Liver (tissue), 9 donors: Measurements from ENCODE around the gene LAYN. TPM values are rescaled to one million over a fixed set of nuclear protein-coding genes. Genes with fewer than 3 reads are reported as not detected.

Source experiments
- DNase-seq: peaks from one replicate; pipeline ENCODE4 v3.0.0-alpha.2; 2017; ENCODE audit warnings: low spot score
- H3K27ac ChIP-seq, 2 donors: one replicate each; pipeline ENCODE4 v1.7.0; 2013; ENCODE audit warnings: inconsistent platforms in 2 of 2, low read length in 2 of 2, control low read depth in 1 of 2, low read depth in 1 of 2, mild to moderate bottlenecking in 1 of 2
- H3K27me3 ChIP-seq, 4 donors: one replicate each; pipeline versions ENCODE4 v1.6.1 to v1.7.0; 2013; ENCODE audit warnings: low read length in 3 of 4, inconsistent platforms in 1 of 4, mild to moderate bottlenecking in 1 of 4, moderate library complexity in 1 of 4; ENCODE audit not compliant: control insufficient read depth in 4 of 4, insufficient read depth in 4 of 4
- H3K36me3 ChIP-seq, 4 donors: one replicate each; pipeline versions ENCODE4 v1.6.1 to v1.7.0; 2013; ENCODE audit warnings: low read length in 3 of 4, mild to moderate bottlenecking in 3 of 4, low read depth in 1 of 4, moderate library complexity in 1 of 4; ENCODE audit not compliant: control insufficient read depth in 4 of 4, insufficient read depth in 3 of 4
- H3K4me1 ChIP-seq, 4 donors: one replicate each; pipeline versions ENCODE4 v1.6.1 to v1.7.0; 2013; ENCODE audit warnings: low read length in 3 of 4, mild to moderate bottlenecking in 3 of 4, moderate library complexity in 1 of 4; ENCODE audit not compliant: control insufficient read depth in 4 of 4, insufficient read depth in 4 of 4
- H3K4me3 ChIP-seq, 3 donors: one replicate each; pipeline versions ENCODE4 v1.6.1 to v1.7.0; 2013; ENCODE audit warnings: low read length in 3 of 3, control low read depth in 1 of 3, low read depth in 1 of 3, mild to moderate bottlenecking in 1 of 3
- H3K9ac ChIP-seq, 2 donors: one replicate each; pipeline ENCODE4 v1.7.0; 2013; ENCODE audit warnings: low read length in 2 of 2, mild to moderate bottlenecking in 2 of 2, moderate library complexity in 2 of 2, control low read depth in 1 of 2, low read depth in 1 of 2
- H3K9me3 ChIP-seq, 4 donors: one replicate each; pipeline versions ENCODE4 v1.6.1 to v1.7.0; 2013; ENCODE audit warnings: low read length in 3 of 4; ENCODE audit not compliant: control insufficient read depth in 4 of 4
- ATF3 ChIP-seq: IDR thresholded peaks from 2 replicates; pipeline ENCODE4 v1.6.1; 2016; ENCODE audit warnings: antibody characterized with exemption
- CTCF ChIP-seq: fragments of 150-350 bp; IDR thresholded peaks from 2 replicates; pipeline ENCODE4 v1.5.1; 2017; ENCODE audit warnings: improper control_type of control experiment, low read depth, low read length; ENCODE audit not compliant: missing input control
- EGR1 ChIP-seq, 2 donors: IDR thresholded peaks; 2 replicates each; pipeline ENCODE4 v1.6.1; 2016 to 2018; ENCODE audit warnings: antibody characterized with exemption in 2 of 2, low read depth in 2 of 2
- FOXA1 ChIP-seq: IDR thresholded peaks from 2 replicates; pipeline ENCODE4 v1.6.1; 2016; ENCODE audit warnings: antibody characterized with exemption
- FOXA2 ChIP-seq: IDR thresholded peaks from 2 replicates; pipeline ENCODE4 v1.6.1; 2016; ENCODE audit warnings: antibody characterized with exemption
- GABPA ChIP-seq, 2 donors: IDR thresholded peaks in 1 of 2; conservative IDR thresholded peaks in 1 of 2; 2 replicates each; pipeline ENCODE4 v1.6.1; 2016; ENCODE audit warnings: antibody characterized with exemption in 2 of 2, mild to moderate bottlenecking in 1 of 2, moderate library complexity in 1 of 2
- HNF4A ChIP-seq, 2 donors: conservative IDR thresholded peaks; 2 replicates each; pipeline ENCODE4 v1.6.1; 2016; ENCODE audit warnings: antibody characterized with exemption in 2 of 2, mild to moderate bottlenecking in 2 of 2
- HNF4G ChIP-seq: IDR thresholded peaks from 2 replicates; pipeline ENCODE4 v1.6.1; 2016; ENCODE audit warnings: antibody characterized with exemption
- JUND ChIP-seq, 2 donors: IDR thresholded peaks; 2 replicates each; pipeline ENCODE4 v1.6.1; 2016; ENCODE audit warnings: antibody characterized with exemption in 2 of 2
- MAX ChIP-seq: IDR thresholded peaks from 2 replicates; pipeline ENCODE4 v1.6.1; 2016; ENCODE audit warnings: antibody characterized with exemption
- NR2F2 ChIP-seq: IDR thresholded peaks from 2 replicates; pipeline ENCODE4 v1.6.1; 2016; ENCODE audit warnings: antibody characterized with exemption
- RAD21 ChIP-seq, 2 donors: IDR thresholded peaks; 2 replicates each; pipeline ENCODE4 v1.6.1; 2016; ENCODE audit warnings: antibody characterized with exemption in 2 of 2, mild to moderate bottlenecking in 2 of 2
- REST ChIP-seq: IDR thresholded peaks from 2 replicates; pipeline ENCODE4 v1.6.1; 2016; ENCODE audit warnings: antibody characterized with exemption, mild to moderate bottlenecking
- RXRA ChIP-seq, 2 donors: IDR thresholded peaks; 2 replicates each; pipeline ENCODE4 v1.6.1; 2017 to 2018; ENCODE audit warnings: antibody characterized with exemption in 2 of 2, mild to moderate bottlenecking in 1 of 2
- SP1 ChIP-seq: IDR thresholded peaks from 2 replicates; pipeline ENCODE4 v1.6.1; 2018; ENCODE audit warnings: antibody characterized with exemption, mild to moderate bottlenecking
- TAF1 ChIP-seq: conservative IDR thresholded peaks from 2 replicates; pipeline ENCODE4 v1.6.1; 2016; ENCODE audit warnings: antibody characterized with exemption, mild to moderate bottlenecking
- YY1 ChIP-seq: IDR thresholded peaks from 2 replicates; pipeline ENCODE4 v1.6.1; 2016; ENCODE audit warnings: antibody characterized with exemption, mild to moderate bottlenecking
- ZBTB33 ChIP-seq: IDR thresholded peaks from 2 replicates; pipeline ENCODE4 v1.6.1; 2016; ENCODE audit warnings: antibody characterized with exemption
- WGBS: extraction: QIAGEN DNeasy Blood & Tissue Kit; methylation state at CpG from one replicate; pipeline ENCODE4 v1.1.7; 2013; 5-methylcytosine and 5-hydroxymethylcytosine counted together
- polyA plus RNA-seq, 2 donors: library from polyadenylated mRNA; stranded (reverse) in 1 of 2; unstranded in 1 of 2; fragments of 200-250 nt in 1 of 2; fragments of >200 nt in 1 of 2; fragmentation: Nextera tagmentation in 1 of 2; extraction: Ambion mirVana in 1 of 2; gene quantifications; one replicate each; pipeline versions ENCODE4 v1.2.1 to v1.2.3, GENCODE V29; 2013 to 2015
- total RNA-seq, 2 donors: library from RNA; depleted of rRNA; stranded (reverse); fragments of >200 nt; gene quantifications; one replicate each; pipeline ENCODE4 v1.2.3, GENCODE V29; 2014
- donor health status: healthy.
- donor health status: healthy.
- donor health status: healthy.
- donor health status: healthy.
- donor health status: healthy.

The LAYN gene
- total and polyA plus RNA-seq, 4 donors, result 0.43 to 0.98 (median 0.88) TPM

- 41% methylated on average over 4 of the region's 4 CpGs for WGBS
- Histone ChIP-seq H3K27ac (no peak overlapping the region), H3K9me3 (no peaks in the 10 kb centered on the region), H3K4me3 (no peak overlapping the region), H3K36me3 (no peaks in the 10 kb centered on the region), H3K4me1 (peaks cover 0 to 8% (median under 1%) of the 10 kb centered on the region in 4 donors), H3K9ac (no peak overlapping the region), H3K27me3 (no peaks in the 10 kb centered on the region)
- no peak for TF ChIP-seq YY1
- TF ChIP-seq HNF4A (conservative IDR thresholded peaks at IDR 0.05), result peak in 1 of 2 donors; percentile 34
- TF ChIP-seq HNF4G, result no peak
- no peak for TF ChIP-seq RAD21 (IDR thresholded peaks at IDR 0.05)
- TF ChIP-seq SP1, result peak; percentile 39
- peak in 1 of 2 donors; percentile 13 for TF ChIP-seq RXRA (IDR thresholded peaks at IDR 0.05)
- no peak for TF ChIP-seq EGR1 (IDR thresholded peaks at IDR 0.05; ENCODE audit: low read depth in 2 of 2)
- TF ChIP-seq ZBTB33, result no peak
- TF ChIP-seq MAX, result no peak
- TF ChIP-seq NR2F2, result no peak
- no peak for TF ChIP-seq JUND (IDR thresholded peaks at IDR 0.05)
- DNase-seq, result no peak
Observed at GRCh38 chr11:111582881-111583280, 42.4 kb downstream of the LAYN start.

GRCh38 chr11:111585371-111585770 is 44.9 kb downstream of the LAYN start:
- Histone ChIP-seq H3K36me3 (no peaks in the 10 kb centered on the region), H3K4me1 (peaks cover 0 to 8% (median under 1%) of the 10 kb centered on the region in 4 donors), H3K27me3 (no peaks in the 10 kb centered on the region), H3K4me3 (no peak overlapping the region), H3K27ac (no peak overlapping the region), H3K9ac (no peak overlapping the region), H3K9me3 (no peaks in the 10 kb centered on the region)
- no peak for DNase-seq
- 56% methylated on average over 2 of the region's 2 CpGs for WGBS
- no peak for TF ChIP-seq FOXA2
- TF ChIP-seq HNF4G, result no peak
- TF ChIP-seq ATF3, result no peak
- TF ChIP-seq GABPA (IDR thresholded peaks at IDR 0.05 in 1 of 2, conservative IDR thresholded peaks at IDR 0.05 in 1 of 2), result no peak
- TF ChIP-seq SP1, result no peak
- no peak for TF ChIP-seq EGR1 (IDR thresholded peaks at IDR 0.05; ENCODE audit: low read depth in 2 of 2)
- no peak for TF ChIP-seq CTCF
- TF ChIP-seq RXRA (IDR thresholded peaks at IDR 0.05), result no peak
- no peak for TF ChIP-seq YY1
- TF ChIP-seq ZBTB33, result no peak
- no peak for TF ChIP-seq FOXA1
- TF ChIP-seq TAF1, result no peak
- TF ChIP-seq RAD21 (IDR thresholded peaks at IDR 0.05), result no peak
- no peak for TF ChIP-seq NR2F2
- no peak for TF ChIP-seq HNF4A (conservative IDR thresholded peaks at IDR 0.05)
- no peak for TF ChIP-seq JUND (IDR thresholded peaks at IDR 0.05)
- TF ChIP-seq MAX, result no peak
- TF ChIP-seq REST, result no peak
